ENCODE data around the gene TPO. TPM values are rescaled to one million over a fixed set of nuclear protein-coding genes. Genes with fewer than 3 reads are reported as not detected.
A peak's percentile ranks its signal among the peaks of the same experiment; 100 is the strongest.
"Not testable (repeated sequence)": the region's sequence is repeated elsewhere in the genome, so short reads cannot be mapped to it uniquely, and the experiment has no call there.

TPO gene
- total RNA-seq, 2 donors from 2014 or later, result not detected

DNA sequence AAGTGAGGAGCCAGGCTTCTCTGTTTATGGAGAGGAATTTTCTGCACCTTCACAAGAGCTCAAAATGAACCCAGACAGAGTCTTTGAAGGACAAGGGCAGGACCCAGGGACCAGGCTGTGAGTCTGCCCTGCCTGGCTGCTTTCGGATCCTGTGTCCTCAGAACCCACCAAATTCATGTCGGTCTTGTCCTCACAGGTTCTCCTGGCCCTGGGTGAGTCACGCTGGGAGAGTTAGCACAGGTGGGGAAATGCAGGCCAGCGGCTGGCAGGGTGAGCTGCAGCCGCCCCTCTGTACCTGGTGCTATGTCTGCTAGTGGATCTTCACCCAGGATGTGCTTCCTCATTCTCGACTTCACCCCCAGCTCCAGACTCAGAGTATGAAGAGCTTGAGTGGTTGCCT lies 35.8 kb upstream of the TPO start:
- Mint-ChIP-seq H3K27ac (no peak overlapping the region), H3K4me3 (no peak overlapping the region), H3K36me3 (ENCODE audit: low read depth) (no peaks in the 10 kb centered on the region), H3K9me3 (no peaks in the 10 kb centered on the region), H3K27me3 (ENCODE audit: insufficient read depth) (peaks cover 8% of the 10 kb centered on the region), H3K4me1 (no peaks in the 10 kb centered on the region)
- H3K36me3 ChIP-seq (ENCODE audit: control insufficient read depth, insufficient read depth, low read length), result no peaks in the 10 kb centered on the region
- H3K9me3 ChIP-seq (ENCODE audit: control insufficient read depth, low read length), result no peaks in the 10 kb centered on the region
- H3K4me1 ChIP-seq (ENCODE audit: control insufficient read depth, insufficient read depth, low read length), result no peaks in the 10 kb centered on the region
- no peak overlapping the region for H3K4me3 ChIP-seq (ENCODE audit: low read length)
- TF ChIP-seq, protein P1, sequence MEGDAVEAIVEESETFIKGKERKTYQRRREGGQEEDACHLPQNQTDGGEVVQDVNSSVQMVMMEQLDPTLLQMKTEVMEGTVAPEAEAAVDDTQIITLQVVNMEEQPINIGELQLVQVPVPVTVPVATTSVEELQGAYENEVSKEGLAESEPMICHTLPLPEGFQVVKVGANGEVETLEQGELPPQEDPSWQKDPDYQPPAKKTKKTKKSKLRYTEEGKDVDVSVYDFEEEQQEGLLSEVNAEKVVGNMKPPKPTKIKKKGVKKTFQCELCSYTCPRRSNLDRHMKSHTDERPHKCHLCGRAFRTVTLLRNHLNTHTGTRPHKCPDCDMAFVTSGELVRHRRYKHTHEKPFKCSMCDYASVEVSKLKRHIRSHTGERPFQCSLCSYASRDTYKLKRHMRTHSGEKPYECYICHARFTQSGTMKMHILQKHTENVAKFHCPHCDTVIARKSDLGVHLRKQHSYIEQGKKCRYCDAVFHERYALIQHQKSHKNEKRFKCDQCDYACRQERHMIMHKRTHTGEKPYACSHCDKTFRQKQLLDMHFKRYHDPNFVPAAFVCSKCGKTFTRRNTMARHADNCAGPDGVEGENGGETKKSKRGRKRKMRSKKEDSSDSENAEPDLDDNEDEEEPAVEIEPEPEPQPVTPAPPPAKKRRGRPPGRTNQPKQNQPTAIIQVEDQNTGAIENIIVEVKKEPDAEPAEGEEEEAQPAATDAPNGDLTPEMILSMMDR (conservative IDR thresholded peaks at IDR 0.05), result no peak
- no peak overlapping the region for H3K9ac ChIP-seq (ENCODE audit: extremely low read depth, low read length, poor library complexity, severe bottlenecking)
- DNase-seq, result no peak
- H3K27ac ChIP-seq (ENCODE audit: low read depth, low read length), result no peak overlapping the region
- H3K27me3 ChIP-seq (ENCODE audit: control insufficient read depth, insufficient read depth, low read length, poor library complexity, severe bottlenecking), result no peaks in the 10 kb centered on the region
- 80 to 90% methylated on average over 1 to 6 of the region's 6 CpGs for WGBS, 2 experiments (ENCODE audit: insufficient coverage in 1 of 2, insufficient read length in 1 of 2)

DNA sequence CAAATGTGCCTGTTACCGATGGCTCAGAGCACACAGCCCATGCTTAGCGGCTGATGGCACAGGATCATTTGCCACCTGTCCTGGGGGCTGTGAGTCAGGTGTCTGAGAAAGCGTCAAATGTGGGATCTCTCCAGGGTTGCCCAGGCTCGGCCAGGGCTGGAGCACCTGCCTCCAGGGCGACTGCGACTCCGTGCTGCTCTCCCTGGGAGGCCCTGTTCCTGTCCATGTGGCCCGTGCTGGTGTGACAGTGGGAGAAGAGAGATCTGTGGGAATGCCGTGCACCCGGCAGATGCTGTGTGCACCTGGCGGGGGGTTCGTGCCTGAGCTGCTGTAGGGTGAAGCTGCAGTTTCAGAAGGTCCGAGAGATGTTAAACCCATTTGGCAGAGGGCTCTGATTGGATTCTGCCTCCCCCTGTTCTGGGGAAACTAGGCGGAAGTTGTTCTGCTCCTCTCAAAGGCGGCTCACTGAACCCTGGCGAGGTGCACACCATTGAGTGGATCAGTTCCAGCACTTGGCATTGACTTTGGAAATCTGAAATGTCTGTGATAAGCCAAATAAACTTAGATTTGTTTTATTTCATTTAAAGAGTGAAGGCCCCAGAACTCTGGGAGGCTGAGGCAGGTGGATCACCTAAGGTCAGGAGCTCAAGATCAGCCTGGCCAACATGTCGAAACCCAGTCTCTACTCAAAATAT lies 34.7 kb upstream of the TPO start:
- Mint-ChIP-seq H3K27me3 (ENCODE audit: insufficient read depth) (peaks cover 11% of the 10 kb centered on the region), H3K36me3 (ENCODE audit: low read depth) (no peaks in the 10 kb centered on the region), H3K9me3 (peaks cover 4% of the 10 kb centered on the region), H3K4me1 (no peaks in the 10 kb centered on the region), H3K4me3 (no peak overlapping the region), H3K27ac (no peak overlapping the region)
- H3K4me1 ChIP-seq (ENCODE audit: control insufficient read depth, insufficient read depth, low read length), result no peaks in the 10 kb centered on the region
- no peaks in the 10 kb centered on the region for H3K36me3 ChIP-seq (ENCODE audit: control insufficient read depth, insufficient read depth, low read length)
- no peak overlapping the region for H3K9ac ChIP-seq (ENCODE audit: extremely low read depth, low read length, poor library complexity, severe bottlenecking)
- WGBS, 2 experiments (ENCODE audit: insufficient coverage in 1 of 2, insufficient read length in 1 of 2), result 88 to 95% methylated on average over 11 to 17 of the region's 17 CpGs
- H3K27me3 ChIP-seq (ENCODE audit: control insufficient read depth, insufficient read depth, low read length, poor library complexity, severe bottlenecking), result no peaks in the 10 kb centered on the region
- H3K4me3 ChIP-seq (ENCODE audit: low read length), result no peak overlapping the region
- DNase-seq, result no peak
- H3K9me3 ChIP-seq (ENCODE audit: control insufficient read depth, low read length), result no peaks in the 10 kb centered on the region
- TF ChIP-seq, protein P1 (conservative IDR thresholded peaks at IDR 0.05), result no peak
- H3K27ac ChIP-seq (ENCODE audit: low read depth, low read length), result no peak overlapping the region

DNA sequence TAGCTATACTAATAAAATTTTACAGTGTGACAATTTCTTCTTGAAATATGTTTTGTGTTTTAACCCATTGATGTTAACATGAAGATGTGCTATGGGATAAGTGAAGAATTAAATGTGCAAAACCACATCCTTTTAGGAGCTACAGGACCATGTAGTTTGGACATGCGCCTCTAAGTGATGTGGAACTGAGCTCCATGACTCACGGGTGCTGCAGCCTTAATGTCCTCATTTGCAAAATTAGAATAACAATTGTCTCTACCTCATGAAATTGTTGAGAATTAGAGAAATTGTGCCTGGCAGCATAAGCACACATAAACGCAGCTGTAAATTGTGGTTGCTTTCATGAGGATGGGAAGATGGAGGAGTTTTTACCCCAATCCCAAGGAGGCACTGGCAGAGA lies 31.6 kb upstream of the TPO start:
- Mint-ChIP-seq H3K4me1 (no peaks in the 10 kb centered on the region), H3K9me3 (peaks cover 12% of the 10 kb centered on the region), H3K27ac (no peak overlapping the region), H3K36me3 (ENCODE audit: low read depth) (no peaks in the 10 kb centered on the region), H3K4me3 (no peak overlapping the region), H3K27me3 (ENCODE audit: insufficient read depth) (peaks cover 38% of the 10 kb centered on the region)
- TF ChIP-seq, protein P1 (conservative IDR thresholded peaks at IDR 0.05), result no peak
- Histone ChIP-seq H3K4me1 (ENCODE audit: control insufficient read depth, insufficient read depth, low read length) (no peaks in the 10 kb centered on the region), H3K27me3 (ENCODE audit: control insufficient read depth, insufficient read depth, low read length, poor library complexity, severe bottlenecking) (no peaks in the 10 kb centered on the region), H3K9me3 (ENCODE audit: control insufficient read depth, low read length) (no peaks in the 10 kb centered on the region), H3K4me3 (ENCODE audit: low read length) (no peak overlapping the region), H3K27ac (ENCODE audit: low read depth, low read length) (no peak overlapping the region), H3K9ac (ENCODE audit: extremely low read depth, low read length, poor library complexity, severe bottlenecking) (no peak overlapping the region), H3K36me3 (ENCODE audit: control insufficient read depth, insufficient read depth, low read length) (no peaks in the 10 kb centered on the region)
- WGBS, 2 experiments (ENCODE audit: insufficient coverage in 1 of 2, insufficient read length in 1 of 2), result 67 to 75% methylated on average over 3 of the region's 3 CpGs
- no peak for DNase-seq

DNA sequence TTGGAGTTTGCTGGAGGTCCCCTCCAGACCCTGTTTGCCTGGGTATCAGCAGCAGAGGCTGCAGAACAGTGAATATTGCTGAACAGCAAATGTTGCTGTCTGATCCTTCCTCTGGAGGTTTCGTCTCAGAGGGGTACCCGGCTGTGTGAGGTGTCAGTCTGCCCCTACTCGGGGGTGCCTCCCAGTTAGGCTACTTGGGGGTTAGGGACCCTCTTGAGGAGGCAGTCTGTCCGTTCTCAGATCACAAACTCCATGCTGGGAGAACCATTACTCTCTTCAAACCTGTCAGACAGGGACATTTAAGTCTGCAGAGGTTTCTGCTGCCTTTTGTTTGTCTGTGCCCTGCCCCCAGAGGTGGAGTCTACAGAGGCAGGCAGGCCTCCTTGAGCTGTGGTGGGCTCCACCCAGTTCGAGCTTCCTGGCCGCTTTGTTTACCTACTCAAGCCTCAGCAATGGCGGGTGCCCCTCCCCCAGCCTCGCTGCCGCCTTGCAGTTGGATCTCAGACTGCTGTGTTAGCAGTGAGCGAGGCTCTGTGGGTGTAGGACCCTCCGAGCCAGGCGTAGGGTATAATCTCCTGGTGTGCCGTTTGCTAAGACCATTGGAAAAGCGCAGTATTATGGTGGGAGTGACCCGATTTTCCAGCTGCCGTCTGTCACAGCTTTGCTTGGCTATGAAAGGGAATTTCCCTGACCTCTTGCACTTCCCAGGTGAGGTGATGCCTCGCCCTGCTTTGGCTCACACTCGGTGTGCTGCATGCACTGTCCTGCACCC lies 25.1 kb upstream of the TPO start:
- not testable (repeated sequence) for H3K9ac ChIP-seq (ENCODE audit: extremely low read depth, low read length, poor library complexity, severe bottlenecking); H3K27me3 ChIP-seq (ENCODE audit: control insufficient read depth, insufficient read depth, low read length, poor library complexity, severe bottlenecking); H3K27ac ChIP-seq (ENCODE audit: low read depth, low read length); H3K4me1 ChIP-seq (ENCODE audit: control insufficient read depth, insufficient read depth, low read length); H3K36me3 Mint-ChIP-seq (ENCODE audit: low read depth); H3K36me3 ChIP-seq (ENCODE audit: control insufficient read depth, insufficient read depth, low read length); H3K9me3 ChIP-seq (ENCODE audit: control insufficient read depth, low read length)
- peak overlapping the region; percentile 47 for H3K4me3 ChIP-seq (ENCODE audit: low read length)
- H3K27ac Mint-ChIP-seq, result peak overlapping the region; percentile 94
- peak; percentile 78 for DNase-seq
- H3K4me1 Mint-ChIP-seq, result peaks cover 16% of the 10 kb centered on the region
- H3K27me3 Mint-ChIP-seq (ENCODE audit: insufficient read depth), result peaks cover 66% of the 10 kb centered on the region
- peaks cover 36% of the 10 kb centered on the region for H3K9me3 Mint-ChIP-seq
- H3K4me3 Mint-ChIP-seq, result peak overlapping the region; percentile 50
- 19 to 25% methylated on average over 9 to 18 of the region's 18 CpGs for WGBS, 2 experiments (ENCODE audit: insufficient coverage in 1 of 2, insufficient read length in 1 of 2)

DNA sequence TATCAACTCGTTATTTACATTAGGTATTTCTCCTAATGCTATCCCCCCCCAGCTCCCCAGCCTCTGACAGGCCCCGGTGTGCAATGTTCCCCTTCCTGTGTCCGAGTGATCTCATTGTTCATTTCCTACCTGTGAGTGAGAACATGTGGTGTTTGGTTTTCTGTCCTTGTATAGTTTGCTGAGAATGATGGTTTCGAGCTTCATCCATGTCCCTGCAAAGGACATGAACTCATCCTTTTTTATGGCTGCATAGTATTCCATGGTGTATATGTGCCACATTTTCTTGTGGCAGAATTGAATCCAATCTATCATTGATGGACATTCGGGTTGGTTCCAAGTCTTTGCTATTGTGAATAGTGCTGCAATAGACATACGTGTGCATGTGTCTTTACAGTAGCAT lies 23.1 kb upstream of the TPO start:
- H3K9me3 Mint-ChIP-seq, result peaks cover 26% of the 10 kb centered on the region
- not testable (repeated sequence) for H3K36me3 Mint-ChIP-seq (ENCODE audit: low read depth); H3K9me3 ChIP-seq (ENCODE audit: control insufficient read depth, low read length); H3K9ac ChIP-seq (ENCODE audit: extremely low read depth, low read length, poor library complexity, severe bottlenecking); H3K4me1 ChIP-seq (ENCODE audit: control insufficient read depth, insufficient read depth, low read length); H3K36me3 ChIP-seq (ENCODE audit: control insufficient read depth, insufficient read depth, low read length); H3K27ac ChIP-seq (ENCODE audit: low read depth, low read length); H3K27ac Mint-ChIP-seq; DNase-seq; H3K4me3 ChIP-seq (ENCODE audit: low read length); H3K4me3 Mint-ChIP-seq; H3K27me3 ChIP-seq (ENCODE audit: control insufficient read depth, insufficient read depth, low read length, poor library complexity, severe bottlenecking)
- 94 to 100% methylated on average over 4 to 6 of the region's 6 CpGs for WGBS, 2 experiments (ENCODE audit: insufficient coverage in 1 of 2, insufficient read length in 1 of 2)
- peaks cover 16% of the 10 kb centered on the region for H3K4me1 Mint-ChIP-seq
- peaks cover 55% of the 10 kb centered on the region for H3K27me3 Mint-ChIP-seq (ENCODE audit: insufficient read depth)
